Thyroid gland (tissue), 4 donors: Measurements from ENCODE around the gene RPS26. TPM values are rescaled to one million over a fixed set of nuclear protein-coding genes. Genes with fewer than 3 reads are reported as not detected.

Experiments
- DNase-seq, 2 donors: peaks; one replicate each; pipeline ENCODE4 v3.0.0-alpha.2; 2019
- H3K27ac ChIP-seq, 3 donors: fragments of 200-600 bp; sonication (generic); 1 replicate in 2 of 3; 2 replicates in 1 of 3; pipeline ENCODE4 v1.5.1; 2016 to 2019; ENCODE audit warnings: mild to moderate bottlenecking in 1 of 3, moderate library complexity in 1 of 3
- H3K27me3 ChIP-seq: fragments of 200-600 bp; sonication (generic); one replicate; pipeline ENCODE4 v1.5.1; 2019
- H3K36me3 ChIP-seq, 2 donors: fragments of 200-600 bp; sonication (generic); one replicate each; pipeline ENCODE4 v1.5.1; 2016 to 2019
- H3K4me1 ChIP-seq, 2 donors: fragments of 200-600 bp; sonication (generic); one replicate each; pipeline ENCODE4 v1.5.1; 2017 to 2019
- H3K4me3 ChIP-seq, 3 donors: fragments of 200-600 bp; sonication (generic); replicated peaks in 1 of 3; 1 replicate in 2 of 3; 2 replicates in 1 of 3; pipeline ENCODE4 v1.5.1; 2016; ENCODE audit warnings: mild to moderate bottlenecking in 1 of 3
- H3K9me3 ChIP-seq: fragments of 200-600 bp; sonication (generic); one replicate; pipeline ENCODE4 v1.5.1; 2017
- CTCF ChIP-seq, 6 experiments: fragments of 200-600 bp in 3 of 6; fragments of 450-650 bp in 3 of 6; sonication (generic) in 3 of 6; IDR thresholded peaks; one replicate each; pipeline ENCODE4 v1.5.1; 2016 to 2019; ENCODE audit warnings: antibody characterized with exemption in 6 of 6, mild to moderate bottlenecking in 2 of 6, inconsistent platforms in 1 of 6, moderate library complexity in 1 of 6
- POLR2A ChIP-seq, 2 donors: fragments of 450-650 bp; IDR thresholded peaks; one replicate each; pipeline ENCODE4 v1.6.1; 2017; ENCODE audit warnings: antibody characterized with exemption in 2 of 2, mild to moderate bottlenecking in 2 of 2, moderate library complexity in 1 of 2
- WGBS, 2 donors: methylation state at CpG; one replicate each; pipeline ENCODE4 v1.1.5; 2017; 5-methylcytosine and 5-hydroxymethylcytosine counted together
- intact Hi-C: fragments of 100-400 bp; cut with DNase I; formaldehyde crosslinking; loops from one replicate; pipeline ENCODE4 v1.15.1; 2023
- total RNA-seq, 4 donors: library from RNA; depleted of rRNA; stranded (reverse); fragments of >200 nt; gene quantifications; one replicate each; pipeline ENCODE4 v1.2.3, GENCODE V29; 2016

RPS26 gene
- total RNA-seq, 4 donors from 2014 or later, result 81.4 to 1,193 (median 632) TPM

- peak; percentile 93 to 94 for DNase-seq
Measured at GRCh38 chr12:56078931-56079722, 37.4 kb downstream of the RPS26 start.

GRCh38 chr12:56079723-56080555, 38.2 kb downstream of the RPS26 start, which contains the start of gene ERBB3:
Gene ERBB3, plus strand, starts transcription at chr12:56080165. Its CDS starts 136 bp downstream, at chr12:56080301.
- TF ChIP-seq POLR2A (IDR thresholded peaks at IDR 0.05) (peak; percentile 27 to 44), CTCF (IDR thresholded peaks at IDR 0.05) (peak in 2 of 6 experiments; percentile 15 to 24)
- DNase-seq, result peak; percentile 84 to 86
- peak within 1 kb of the TSS; percentile 83 to 91 (median 88) for H3K27ac ChIP-seq
- no peaks in the 10 kb centered on the region for H3K36me3 ChIP-seq
- intact Hi-C loops, result no loop called here
- WGBS, 2 donors, result 0 to 1% methylated on average over 19 to 33 of the region's 59 CpGs
- no peaks in the 10 kb centered on the region for H3K27me3 ChIP-seq
- no peaks in the 10 kb centered on the region for H3K9me3 ChIP-seq
- H3K4me3 ChIP-seq, result peak within 1 kb of the TSS; percentile 64 to 71 (median 68)
- H3K4me1 ChIP-seq, result peaks cover 3 to 12% of the 10 kb centered on the region in 2 donors

More at GRCh38 chr12:56078931-56079722, 37.4 kb downstream of the RPS26 start:
- peak in 1 of 2 donors; percentile 20 for TF ChIP-seq POLR2A (IDR thresholded peaks at IDR 0.05)
- TF ChIP-seq CTCF (IDR thresholded peaks at IDR 0.05), result peak; percentile 54 to 82 (median 73)
- H3K4me3 ChIP-seq, result peak overlapping the region; percentile 64 to 71 (median 68)
- H3K36me3 ChIP-seq, result no peaks in the 10 kb centered on the region
- no peaks in the 10 kb centered on the region for H3K9me3 ChIP-seq
- no peaks in the 10 kb centered on the region for H3K27me3 ChIP-seq
- WGBS, 2 donors, result 2 to 4% methylated on average over 30 to 32 of the region's 50 CpGs
- intact Hi-C loops, result no loop called here
- H3K27ac ChIP-seq, result peak overlapping the region; percentile 83 to 91 (median 88)
- peaks cover 3 to 12% of the 10 kb centered on the region in 2 donors for H3K4me1 ChIP-seq

- H3K9me3 ChIP-seq, result no peaks in the 10 kb centered on the region
- intact Hi-C loops, result no loop called here
- peak; percentile 39 to 46 for DNase-seq
- H3K4me3 ChIP-seq, result peak overlapping the region; percentile 64 to 71 (median 68)
- H3K36me3 ChIP-seq, result no peaks in the 10 kb centered on the region
- WGBS, 2 donors, result 10 to 23% methylated on average over 10 to 11 of the region's 20 CpGs
- TF ChIP-seq CTCF (IDR thresholded peaks at IDR 0.05), result no peak
- H3K27me3 ChIP-seq, result no peaks in the 10 kb centered on the region
- peak overlapping the region in 1 of 3 donors; percentile 91 for H3K27ac ChIP-seq
- peaks cover 3 to 12% of the 10 kb centered on the region in 2 donors for H3K4me1 ChIP-seq
Measured at GRCh38 chr12:56080556-56081138, 38.9 kb downstream of the RPS26 start.

- TF ChIP-seq POLR2A (IDR thresholded peaks at IDR 0.05), result no peak
- no peak for TF ChIP-seq CTCF (IDR thresholded peaks at IDR 0.05)
- intact Hi-C loops, result no loop called here
- Histone ChIP-seq H3K4me3 (peak overlapping the region in 1 of 3 donors; percentile 68), H3K9me3 (no peaks in the 10 kb centered on the region), H3K27me3 (no peaks in the 10 kb centered on the region), H3K36me3 (no peaks in the 10 kb centered on the region), H3K4me1 (peaks cover 5 to 19% of the 10 kb centered on the region in 2 donors), H3K27ac (peak overlapping the region in 1 of 3 donors; percentile 91)
- WGBS, 2 donors, result 65 to 83% methylated on average over 5 to 6 of the region's 6 CpGs
- DNase-seq, result no peak
Measured at GRCh38 chr12:56081393-56082347, 40.0 kb downstream of the RPS26 start.
